Measurements from ENCODE around the gene HNRNPH1. TPM values are rescaled to one million over a fixed set of nuclear protein-coding genes. Genes with fewer than 3 reads are reported as not detected.

HNRNPH1 gene
- total RNA-seq, 4 donors from 2014 or later, result 182 to 474 (median 317) TPM

GRCh38 chr5:179623906-179624741 is 653 bp upstream of the HNRNPH1 start:
- DNase-seq (ENCODE audit: low spot score in 2 of 2), result peak in 1 of 2 donors; percentile 89
- intact Hi-C loops (cut with DNase I; ENCODE audit: low total_unique reads), result no loop called here
- TF ChIP-seq, protein P1, sequence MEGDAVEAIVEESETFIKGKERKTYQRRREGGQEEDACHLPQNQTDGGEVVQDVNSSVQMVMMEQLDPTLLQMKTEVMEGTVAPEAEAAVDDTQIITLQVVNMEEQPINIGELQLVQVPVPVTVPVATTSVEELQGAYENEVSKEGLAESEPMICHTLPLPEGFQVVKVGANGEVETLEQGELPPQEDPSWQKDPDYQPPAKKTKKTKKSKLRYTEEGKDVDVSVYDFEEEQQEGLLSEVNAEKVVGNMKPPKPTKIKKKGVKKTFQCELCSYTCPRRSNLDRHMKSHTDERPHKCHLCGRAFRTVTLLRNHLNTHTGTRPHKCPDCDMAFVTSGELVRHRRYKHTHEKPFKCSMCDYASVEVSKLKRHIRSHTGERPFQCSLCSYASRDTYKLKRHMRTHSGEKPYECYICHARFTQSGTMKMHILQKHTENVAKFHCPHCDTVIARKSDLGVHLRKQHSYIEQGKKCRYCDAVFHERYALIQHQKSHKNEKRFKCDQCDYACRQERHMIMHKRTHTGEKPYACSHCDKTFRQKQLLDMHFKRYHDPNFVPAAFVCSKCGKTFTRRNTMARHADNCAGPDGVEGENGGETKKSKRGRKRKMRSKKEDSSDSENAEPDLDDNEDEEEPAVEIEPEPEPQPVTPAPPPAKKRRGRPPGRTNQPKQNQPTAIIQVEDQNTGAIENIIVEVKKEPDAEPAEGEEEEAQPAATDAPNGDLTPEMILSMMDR (IDR thresholded peaks at IDR 0.05), result no peak
- no peak for TF ChIP-seq POLR2A (IDR thresholded peaks at IDR 0.05)
- WGBS, 2 donors, result 3 to 7% methylated on average over 49 to 68 of the region's 68 CpGs
- H3K4me3 ChIP-seq (ENCODE audit: low read depth, poor library complexity, severe bottlenecking), result peak overlapping the region; percentile 55

- no peak for DNase-seq (ENCODE audit: low spot score in 2 of 2)
- intact Hi-C loops (cut with DNase I; ENCODE audit: low total_unique reads), result no loop called here
- H3K4me3 ChIP-seq (ENCODE audit: low read depth, poor library complexity, severe bottlenecking), result peak overlapping the region; percentile 52
- TF ChIP-seq POLR2A (IDR thresholded peaks at IDR 0.05), result no peak
- TF ChIP-seq, protein P1 (IDR thresholded peaks at IDR 0.05), result no peak
- WGBS, 2 donors, result 6 to 8% methylated on average over 11 of the region's 11 CpGs
Measured at GRCh38 chr5:179621551-179622214, 1.8 kb downstream of the HNRNPH1 start.

DNA sequence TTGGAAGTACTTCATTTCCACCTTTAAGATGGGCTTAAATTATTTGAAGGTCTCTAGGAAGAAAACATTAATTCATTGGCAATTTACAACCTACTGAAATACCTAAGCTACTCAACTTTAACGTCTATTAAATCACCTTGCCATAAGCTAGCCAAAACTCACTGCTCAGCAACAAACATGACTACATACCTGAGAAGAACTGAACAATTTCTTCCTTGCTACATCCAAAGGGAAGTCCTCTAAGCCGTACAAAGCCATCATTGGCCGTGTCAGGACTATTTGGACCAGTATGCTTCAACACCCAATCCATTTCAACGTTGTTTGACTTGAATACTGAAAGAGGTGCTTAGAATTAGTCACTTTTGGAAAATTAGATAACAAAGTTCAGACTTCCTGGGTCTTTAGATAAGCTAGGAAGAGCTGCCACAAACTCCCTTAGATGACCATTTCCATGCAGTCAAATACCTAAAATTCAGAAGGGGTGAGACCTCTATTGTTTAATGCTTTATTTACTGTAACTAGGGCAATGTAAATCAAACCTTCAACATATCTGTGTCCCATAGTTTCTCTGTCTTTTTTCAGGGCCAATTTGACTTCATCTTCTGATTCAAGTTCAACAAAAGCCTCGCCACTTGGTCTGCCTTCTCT is 2.6 kb downstream of the HNRNPH1 start:
- no peak for DNase-seq (ENCODE audit: low spot score in 2 of 2)
- TF ChIP-seq POLR2A (IDR thresholded peaks at IDR 0.05), result no peak
- TF ChIP-seq, protein P1 (IDR thresholded peaks at IDR 0.05), result no peak
- intact Hi-C loops (cut with DNase I; ENCODE audit: low total_unique reads), result no loop called here
- WGBS, 2 donors, result 9 to 12% methylated on average over 5 of the region's 5 CpGs
- H3K4me3 ChIP-seq (ENCODE audit: low read depth, poor library complexity, severe bottlenecking), result no peak overlapping the region

DNA sequence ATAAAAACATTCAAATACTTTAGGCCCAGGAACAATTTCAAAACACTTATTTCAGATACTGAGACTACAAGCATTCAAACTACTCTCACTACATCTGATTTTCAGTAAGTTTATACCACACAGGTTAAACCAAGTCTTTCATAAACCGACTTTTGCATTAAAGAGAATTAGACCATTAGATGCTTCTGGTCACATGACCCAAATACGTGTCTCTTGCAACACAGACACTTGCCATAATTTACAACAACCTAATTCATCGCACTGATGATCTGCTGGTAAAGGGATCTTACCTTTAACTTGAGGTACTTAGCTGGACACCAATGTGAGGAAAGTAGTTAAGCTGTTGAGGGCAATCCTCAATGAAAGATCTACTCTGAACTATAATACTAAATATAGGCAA is 3.2 kb downstream of the HNRNPH1 start:
- intact Hi-C loops (cut with DNase I; ENCODE audit: low total_unique reads), result no loop called here
- no peak for DNase-seq (ENCODE audit: low spot score in 2 of 2)
- WGBS, 2 donors, result 0 to 1% methylated on average over 3 of the region's 3 CpGs
- no peak for TF ChIP-seq POLR2A (IDR thresholded peaks at IDR 0.05)
- TF ChIP-seq, protein P1 (IDR thresholded peaks at IDR 0.05), result no peak
- H3K4me3 ChIP-seq (ENCODE audit: low read depth, poor library complexity, severe bottlenecking), result no peak overlapping the region

GRCh38 chr5:179619776-179620175 is 3.7 kb downstream of the HNRNPH1 start:
- H3K4me3 ChIP-seq (ENCODE audit: low read depth, poor library complexity, severe bottlenecking), result no peak overlapping the region
- DNase-seq (ENCODE audit: low spot score in 2 of 2), result no peak
- TF ChIP-seq POLR2A (IDR thresholded peaks at IDR 0.05), result no peak
- TF ChIP-seq, protein P1 (IDR thresholded peaks at IDR 0.05), result no peak
- 5% methylated on average over 4 of the region's 4 CpGs for WGBS, 2 donors
- intact Hi-C loops (cut with DNase I; ENCODE audit: low total_unique reads), result no loop called here
